ENCODE results near the gene MDP1.

MDP1 gene

GRCh38 chr14:24215495-24216344, at the start of gene MDP1:
MDP1 (minus strand) TSS chr14:24216066; CDS start chr14:24215955, 111 bp downstream.
- peak; percentile 92 for DNase-seq

- DNase-seq, result no peak
Observed at GRCh38 chr14:24264298-24264697, 48.4 kb upstream of the MDP1 start.

GRCh38 chr14:24263848-24264247, 48.0 kb upstream of the MDP1 start:
- DNase-seq, result no peak

GRCh38 chr14:24262821-24263733, 47.2 kb upstream of the MDP1 start, which contains the start of gene TGM1:
TGM1 (minus strand) TSS chr14:24263177; CDS start chr14:24262352, 825 bp downstream.
- DNase-seq, result no peak

GRCh38 chr14:24261969-24262327, 46.1 kb upstream of the MDP1 start:
- no peak for DNase-seq

- no peak for DNase-seq
Observed at GRCh38 chr14:24261256-24261968, 45.5 kb upstream of the MDP1 start.

GRCh38 chr14:24260780-24261157, 44.9 kb upstream of the MDP1 start:
- no peak for DNase-seq

GRCh38 chr14:24260026-24260779, 44.3 kb upstream of the MDP1 start:
- no peak for DNase-seq

- DNase-seq, result no peak
Observed at GRCh38 chr14:24259282-24260025, 43.6 kb upstream of the MDP1 start.

GRCh38 chr14:24258548-24259265, 42.8 kb upstream of the MDP1 start:
- DNase-seq, result no peak

GRCh38 chr14:24258119-24258518, 42.3 kb upstream of the MDP1 start:
- no peak for DNase-seq

- no peak for DNase-seq
Observed at GRCh38 chr14:24256960-24257359, 41.1 kb upstream of the MDP1 start.

- no peak for DNase-seq
Observed at GRCh38 chr14:24255931-24256711, 40.3 kb upstream of the MDP1 start.

- DNase-seq, result no peak
Observed at GRCh38 chr14:24255438-24255837, 39.6 kb upstream of the MDP1 start.

- no peak for DNase-seq
Observed at GRCh38 chr14:24254630-24255392, 38.9 kb upstream of the MDP1 start.

GRCh38 chr14:24253936-24254335, 38.1 kb upstream of the MDP1 start:
- no peak for DNase-seq

- DNase-seq, result no peak
Observed at GRCh38 chr14:24252289-24253124, 36.6 kb upstream of the MDP1 start.

- DNase-seq, result no peak
Observed at GRCh38 chr14:24251880-24252288, 36.0 kb upstream of the MDP1 start.
